GM12891 (cell line): Measurements from ENCODE around the gene PPP1R7.

Experiments
- PAX5 ChIP-seq: IDR thresholded peaks from 2 replicates; pipeline ENCODE4 v1.6.1; 2011; ENCODE audit warnings: low read length, moderate library complexity, mild to moderate bottlenecking; ENCODE audit not compliant: insufficient read depth, severe bottlenecking
- POLR2A ChIP-seq: IDR thresholded peaks from 2 replicates; pipeline ENCODE4 v1.6.1; 2011; ENCODE audit warnings: low read depth, low read length, control low read depth
- POLR2AphosphoS5 ChIP-seq: IDR thresholded peaks from 2 replicates; pipeline ENCODE4 v1.6.1; 2011; ENCODE audit warnings: low read depth, low read length, control low read depth
- POU2F2 ChIP-seq: IDR thresholded peaks from 2 replicates; pipeline ENCODE4 v1.6.1; 2011; ENCODE audit warnings: low read depth, mild to moderate bottlenecking, control low read depth, low read length, moderate library complexity
- SPI1 ChIP-seq: IDR thresholded peaks from 2 replicates; pipeline ENCODE4 v1.6.1; 2011; ENCODE audit warnings: low read depth, low read length, control low read depth
- TAF1 ChIP-seq: IDR thresholded peaks from 2 replicates; pipeline ENCODE4 v1.6.1; 2011; ENCODE audit warnings: low read depth, low read length, control low read depth

- TF ChIP-seq POLR2A (no peak), TAF1 (no peak), POLR2AphosphoS5 (no peak; the same call in 1 of the 2 replicates), SPI1 (no peak), PAX5 (no peak), POU2F2 (no peak)
These were observed 74.0 kb downstream of the PPP1R7 start for GRCh38 chr2:241224018-241224850.
